HG03575 (cell line): Measurements from ENCODE around the gene DYRK4.

Source experiments
- ATAC-seq: cut with Tn5 transposase; IDR thresholded peaks from one replicate; pipeline ENCODE4 v1.9.1; 2021; ENCODE audit not compliant: unreplicated experiment, insufficient number of reproducible peaks, low FRiP score; ENCODE audit errors: extremely low read depth

DYRK4 gene

DNA sequence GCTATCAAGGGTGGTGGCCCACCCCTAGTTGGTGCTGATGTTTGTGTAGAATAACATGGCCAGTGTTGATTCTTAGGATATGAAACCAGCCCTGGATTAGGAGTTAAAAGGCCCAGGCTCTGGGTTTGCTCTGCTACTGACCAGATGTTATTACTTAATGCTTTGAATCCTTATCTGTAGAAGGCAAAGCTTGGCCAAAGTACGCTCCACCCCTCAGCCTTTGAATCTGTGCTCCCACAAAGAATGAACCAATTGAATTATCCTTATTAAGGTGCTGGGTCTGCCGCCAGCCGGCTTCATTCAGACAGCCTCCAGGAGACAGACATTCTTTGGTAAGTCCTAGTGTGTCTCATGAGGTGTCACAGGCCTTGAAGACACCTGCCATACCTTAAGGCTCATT lies 45.0 kb downstream of the DYRK4 start:
- no peak for ATAC-seq

DNA sequence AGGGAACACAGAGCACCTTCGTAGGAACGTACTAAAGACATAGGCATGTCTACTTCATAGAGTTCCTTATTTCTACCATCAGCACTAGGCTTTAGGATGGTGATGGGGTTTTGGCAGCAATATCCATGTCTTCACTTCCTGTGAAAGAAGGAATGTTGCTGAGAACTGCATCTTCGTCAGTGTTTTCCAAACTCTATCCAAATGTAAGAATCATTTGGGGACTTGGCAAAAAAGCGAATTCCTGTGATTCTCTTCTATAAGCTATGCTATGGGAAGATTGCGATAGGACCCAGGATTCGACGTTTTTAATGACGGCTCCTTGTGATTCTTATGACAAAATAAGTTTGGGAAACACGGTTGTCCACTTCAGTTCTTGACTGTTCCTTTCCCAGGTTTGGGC lies 47.1 kb downstream of the DYRK4 start:
- no peak for ATAC-seq

DNA sequence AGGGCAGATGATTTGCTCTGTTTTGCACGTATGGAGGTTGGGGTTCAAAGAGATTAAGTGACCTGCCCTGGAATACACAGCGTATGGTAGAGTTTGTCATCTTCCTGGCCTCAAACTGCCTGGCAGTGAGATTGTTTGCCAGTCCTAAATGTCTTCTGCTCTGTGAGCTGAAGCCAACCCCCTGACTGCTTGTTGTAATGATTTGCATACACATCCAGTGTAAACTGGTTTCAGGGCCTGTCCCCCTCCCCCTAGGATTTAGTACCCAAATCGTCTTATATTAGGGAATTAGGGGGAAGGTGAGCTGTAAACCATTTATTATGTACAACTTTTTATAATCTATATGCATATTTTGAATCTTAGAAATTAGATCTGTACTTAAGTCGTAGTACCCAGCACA lies 48.5 kb downstream of the DYRK4 start:
- no peak for ATAC-seq

DNA sequence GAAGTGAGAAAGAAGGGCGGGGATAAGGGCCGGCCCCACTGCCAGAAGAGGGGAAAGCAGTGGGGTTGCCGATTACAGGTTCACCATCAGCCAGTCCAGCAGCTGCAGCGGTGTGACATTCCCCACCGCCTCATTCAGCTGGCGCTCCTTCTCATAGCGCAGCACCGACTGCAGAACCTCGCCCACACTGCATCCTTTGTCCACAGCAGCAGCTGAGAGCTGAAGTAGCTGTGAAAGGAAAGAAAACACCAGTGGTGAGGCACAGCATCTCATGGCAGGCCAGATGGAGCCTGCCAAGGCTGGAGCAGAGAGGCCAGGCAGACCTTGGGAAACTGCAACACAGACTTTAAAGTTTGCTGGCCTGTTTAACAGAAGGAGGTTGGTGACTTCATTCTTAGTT lies 53.7 kb downstream of the DYRK4 start:
- ATAC-seq, result no peak

DNA sequence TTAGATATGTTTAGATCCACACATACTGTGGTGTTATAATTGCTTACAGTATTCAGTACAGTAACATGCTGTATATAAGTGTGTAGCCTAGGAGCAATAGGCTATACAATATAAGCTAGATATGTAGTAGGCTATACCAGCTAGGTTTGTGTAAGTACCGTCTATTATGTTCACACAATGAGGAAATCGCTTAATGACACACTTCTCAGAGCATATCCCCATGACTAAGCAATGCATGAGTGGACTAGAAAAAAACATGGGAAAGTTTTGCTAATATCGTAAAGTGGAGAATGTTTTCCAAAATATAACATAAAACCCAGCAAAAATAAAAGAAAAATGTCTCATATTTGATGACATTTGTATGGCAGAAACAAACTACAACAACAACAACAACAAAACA lies 59.5 kb downstream of the DYRK4 start:
- ATAC-seq, result no peak

DNA sequence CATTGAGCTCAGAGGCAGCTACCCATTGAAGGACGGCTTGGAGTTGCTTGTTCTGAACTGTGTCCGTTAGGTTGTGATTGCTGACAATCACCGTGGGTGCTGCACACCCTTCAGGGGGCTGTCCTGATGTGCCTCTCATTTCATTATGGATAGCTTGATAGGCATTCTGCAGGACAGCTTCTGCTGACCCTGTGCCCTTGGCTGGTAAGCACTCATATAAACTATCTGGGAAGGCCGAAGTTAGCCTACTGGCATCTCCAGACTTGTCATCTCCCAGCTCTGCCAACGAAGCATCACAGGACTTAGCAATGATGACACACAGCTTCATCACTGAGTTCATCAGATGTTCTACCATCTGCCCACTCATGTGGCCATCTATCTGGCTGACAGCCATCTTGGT lies 64.5 kb downstream of the DYRK4 start:
- no peak for ATAC-seq

DNA sequence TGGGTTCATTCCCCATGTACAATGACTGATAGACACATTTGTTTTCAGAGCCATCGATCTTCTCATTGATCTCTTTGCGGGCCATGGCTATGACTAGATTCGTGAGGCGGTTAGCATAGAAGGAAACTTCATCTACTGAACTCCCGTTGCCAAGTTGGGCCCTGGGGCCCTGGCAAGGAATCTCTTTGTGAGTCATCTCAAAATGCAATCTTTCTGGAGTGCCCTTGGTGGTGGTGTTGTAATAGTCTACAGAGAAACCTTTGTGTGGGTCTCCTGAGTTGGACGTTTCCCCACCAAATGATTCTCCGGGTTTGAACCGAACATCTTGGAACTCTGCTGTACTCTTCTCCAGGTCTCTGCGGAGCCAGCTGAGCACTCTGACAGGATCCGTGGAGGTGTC lies 66.4 kb downstream of the DYRK4 start:
- ATAC-seq, result no peak

DNA sequence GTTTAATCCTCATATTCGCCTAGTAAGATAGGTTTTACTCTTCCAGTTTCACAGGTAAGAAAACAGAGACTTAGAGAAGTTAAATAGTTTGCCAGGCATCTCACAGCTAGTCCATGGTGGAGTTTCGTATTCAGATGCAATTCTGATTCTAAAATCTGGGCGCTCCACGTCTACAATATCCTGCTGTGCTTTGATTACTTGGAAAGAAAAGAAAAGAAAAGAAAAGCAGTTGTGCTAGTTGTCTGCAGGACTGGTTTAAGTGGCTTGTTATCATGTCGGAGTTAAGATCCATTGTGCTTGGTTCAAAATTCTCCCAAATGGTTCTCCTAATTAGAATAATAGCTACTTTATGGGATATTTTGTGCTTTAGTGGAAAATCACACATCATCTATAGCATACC lies 68.3 kb downstream of the DYRK4 start:
- ATAC-seq, result no peak

DNA sequence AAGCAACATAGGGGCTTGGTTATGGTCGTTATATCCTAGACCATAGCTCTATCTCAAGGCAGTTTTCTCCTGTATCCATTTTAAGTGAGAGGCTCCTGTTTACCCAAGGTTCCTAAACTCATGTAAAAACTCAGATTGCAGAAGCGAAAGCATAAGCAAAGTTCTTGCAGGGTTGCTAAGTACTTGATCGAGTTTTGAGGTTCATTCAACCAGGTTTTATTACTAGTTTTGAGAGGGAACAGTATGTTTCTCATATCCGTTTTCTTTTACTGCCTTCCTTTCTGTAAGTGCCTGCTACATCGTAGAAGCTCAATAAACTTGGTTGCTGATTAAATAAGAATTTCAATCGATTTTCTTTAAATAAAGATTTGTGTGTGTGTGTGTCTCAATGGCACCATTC lies 81.7 kb downstream of the DYRK4 start:
- ATAC-seq, result no peak

DNA sequence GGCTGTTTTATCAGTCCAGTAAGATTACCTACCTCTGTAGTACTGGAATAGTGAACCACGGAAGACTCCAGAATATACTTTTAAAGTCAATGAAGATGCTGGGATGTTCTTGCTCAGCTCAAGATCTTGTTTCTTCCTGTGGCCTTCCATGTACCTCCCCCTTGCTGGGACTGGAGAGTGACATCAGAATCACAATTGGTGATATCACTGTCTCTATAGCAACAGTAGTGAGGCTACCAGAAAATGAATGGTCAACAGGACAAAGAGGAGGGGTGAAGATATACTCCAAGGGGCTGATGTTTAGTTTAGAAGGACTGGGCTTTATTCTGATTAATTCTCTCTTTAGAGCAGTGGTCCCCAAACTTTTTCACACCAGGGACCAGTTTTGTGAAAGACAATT lies 83.0 kb downstream of the DYRK4 start:
- no peak for ATAC-seq

DNA sequence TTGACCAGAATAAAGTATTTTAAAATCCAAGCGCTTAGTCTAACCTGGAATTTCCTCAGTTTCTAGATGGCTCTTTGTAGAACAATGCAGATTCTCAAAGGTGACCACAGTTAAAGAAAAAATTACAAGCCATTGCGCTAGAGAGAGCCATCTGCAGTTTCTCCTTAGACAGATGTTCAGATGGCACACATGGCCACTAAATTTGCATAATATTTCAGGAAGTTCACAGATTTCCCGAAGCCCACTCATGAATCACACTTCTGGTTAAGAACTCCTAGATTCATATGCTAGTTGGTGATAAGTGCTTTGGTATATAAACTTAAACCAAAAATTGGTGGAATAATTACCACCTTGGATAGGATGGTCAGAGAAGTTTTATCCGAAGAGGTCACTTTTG lies 86.1 kb downstream of the DYRK4 start:
- no peak for ATAC-seq

DNA sequence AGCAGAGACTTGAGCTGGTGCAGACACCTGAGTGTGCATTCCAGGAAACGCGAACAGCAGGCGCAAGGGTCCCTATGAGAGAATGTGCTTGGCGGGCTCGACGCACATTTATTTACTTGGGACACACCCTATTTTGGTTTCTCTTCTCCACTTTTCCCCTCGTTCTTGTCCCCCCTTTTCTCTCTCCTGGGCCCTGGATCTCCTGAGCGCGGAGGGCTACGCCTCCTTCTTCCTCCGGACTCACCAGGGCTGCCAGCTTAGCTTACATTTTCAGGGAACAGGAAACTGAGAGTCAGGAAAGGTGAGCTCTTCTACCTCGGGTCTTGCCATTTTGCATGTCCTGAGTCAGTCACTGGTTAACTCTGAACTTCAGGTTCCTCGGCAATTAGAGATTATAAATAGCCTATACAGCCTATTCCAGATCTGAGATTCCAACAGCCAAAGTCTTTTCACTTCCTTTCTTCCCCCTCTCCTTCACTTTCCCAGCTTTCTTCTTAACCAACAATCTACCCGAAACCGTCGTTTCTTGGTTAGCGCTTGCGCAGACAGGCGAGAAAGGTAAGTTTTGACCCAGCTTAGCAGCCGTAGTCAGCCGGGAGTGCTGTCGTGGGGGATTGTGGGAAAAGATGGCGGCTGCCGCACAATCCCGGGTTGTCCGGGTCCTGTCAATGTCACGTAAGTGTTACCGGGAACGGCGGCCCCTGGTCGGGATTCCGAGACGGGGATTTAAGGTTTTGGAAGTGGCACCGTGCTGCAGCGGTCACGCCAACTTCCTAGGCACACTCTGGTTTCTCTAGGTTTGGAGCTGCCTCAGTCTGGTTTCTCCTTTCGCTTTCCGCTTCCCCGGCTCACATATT lies 86.7 kb downstream of the DYRK4 start, which contains the start of the genes AKAP3 and NDUFA9:
Gene AKAP3 (minus strand): TSS at position 551 of the 857 bp plus-strand sequence. CDS start 10,855 bp downstream, outside the sequence.
Gene NDUFA9 (plus strand): TSS at position 614 of the 857 bp plus-strand sequence. CDS start 13 bp downstream, at position 627.
- ATAC-seq, result no peak

DNA sequence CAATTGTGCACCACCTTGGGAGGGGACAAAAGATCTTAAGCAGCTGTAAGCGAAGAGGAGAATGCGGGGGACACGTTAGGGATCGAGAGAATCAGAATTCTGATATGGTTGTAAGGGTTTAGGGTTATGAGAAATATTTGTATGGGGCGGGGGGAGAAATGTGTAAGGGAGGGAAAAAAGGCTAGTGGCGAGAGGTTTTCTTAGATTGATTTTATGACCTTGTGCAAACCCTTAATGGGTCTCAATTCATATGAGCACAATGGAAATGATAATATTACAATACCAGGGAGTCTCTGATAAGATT lies 87.3 kb downstream of the DYRK4 start:
- no peak for ATAC-seq

DNA sequence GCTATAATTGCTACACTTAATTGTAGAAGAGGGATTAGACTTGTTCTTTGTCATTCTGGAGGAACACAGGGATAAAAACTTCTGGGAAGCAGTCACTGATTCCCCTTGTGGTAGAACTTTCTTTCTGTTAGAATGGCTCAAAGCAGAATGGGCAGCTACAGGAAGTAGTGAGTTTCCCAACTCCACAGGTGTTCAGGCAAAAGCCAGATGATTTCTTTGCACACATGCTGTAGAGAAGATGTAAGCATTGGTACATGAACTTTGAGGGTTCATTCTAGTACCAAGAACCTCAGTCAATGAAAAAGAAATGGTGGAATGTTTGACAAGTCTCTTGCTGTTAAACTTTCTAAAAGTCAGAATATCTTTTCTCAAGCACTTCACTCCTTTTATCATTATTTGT lies 91.2 kb downstream of the DYRK4 start:
- no peak for ATAC-seq

DNA sequence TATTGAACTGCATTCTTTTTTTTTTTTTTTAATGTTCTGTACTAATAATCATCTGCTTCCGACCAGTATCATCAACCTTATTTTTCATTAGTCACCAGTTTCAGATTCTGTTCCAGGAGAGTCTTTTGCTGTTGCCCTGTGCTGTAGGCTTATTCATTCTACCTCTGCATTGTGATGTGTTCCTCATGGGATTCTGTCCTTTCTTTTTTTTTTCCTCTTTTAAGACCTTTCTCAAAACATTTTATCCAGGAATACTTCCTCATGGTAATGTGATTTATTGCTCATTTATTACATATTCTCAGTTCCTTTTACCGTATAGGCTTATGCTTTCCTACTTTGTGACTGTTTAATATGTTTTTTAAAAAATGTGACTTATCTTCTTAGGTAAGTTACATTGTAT lies 91.7 kb downstream of the DYRK4 start:
- ATAC-seq, result no peak
